ENCODE data around the gene RETREG3.
"Not testable (repeated sequence)": the region's sequence is repeated elsewhere in the genome, so short reads cannot be mapped to it uniquely, and the experiment has no call there.

Gene RETREG3

GRCh38 chr17:42571435-42572225 is 37.5 kb downstream of the RETREG3 start:
- DNase-seq (ENCODE audit: low spot score), result no peak

DNA sequence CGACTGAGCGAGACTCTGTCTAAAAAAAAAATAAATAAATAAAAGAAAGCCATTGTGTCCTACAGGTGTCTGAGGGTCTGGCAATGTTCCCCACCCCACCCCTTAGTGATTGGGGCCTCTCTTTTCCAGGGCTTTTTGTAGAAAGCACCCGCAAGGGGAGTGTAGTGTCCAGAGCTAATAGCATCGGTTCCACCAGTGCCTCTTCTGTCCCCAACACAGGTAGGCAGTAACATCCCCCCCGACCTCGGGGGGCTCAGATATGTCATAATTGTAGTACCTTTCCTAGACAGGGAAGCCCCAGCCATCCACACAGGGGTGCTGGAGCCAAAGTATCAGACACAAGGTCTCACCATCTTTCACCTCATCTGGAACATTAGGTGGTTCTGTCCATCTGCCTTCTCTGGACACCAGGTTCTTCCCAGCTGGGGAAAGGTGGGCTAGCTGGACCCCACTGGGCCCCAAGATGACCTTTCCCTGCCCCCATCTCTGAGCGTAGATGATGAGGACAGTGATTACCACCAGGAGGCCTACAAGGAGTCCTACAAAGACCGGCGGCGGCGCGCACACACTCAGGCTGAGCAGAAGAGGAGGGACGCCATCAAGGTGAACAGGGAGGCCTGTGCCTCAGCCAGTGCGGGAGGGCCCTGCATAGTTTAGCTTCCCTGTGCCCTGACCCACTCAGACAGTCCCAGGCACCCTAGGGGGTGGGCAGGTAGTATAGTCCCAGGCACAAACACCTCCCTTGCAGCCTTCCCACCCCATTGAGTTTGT is 40.6 kb downstream of the RETREG3 start:
- no peak for DNase-seq (ENCODE audit: low spot score)

- DNase-seq (ENCODE audit: low spot score), result peak; percentile 94
Observed at GRCh38 chr17:42566883-42567573, 42.1 kb downstream of the RETREG3 start, which contains the start of gene MLX. TSS of gene MLX (plus strand) at chr17:42567100. CDS start at chr17:42567125, 25 bp downstream.

DNA sequence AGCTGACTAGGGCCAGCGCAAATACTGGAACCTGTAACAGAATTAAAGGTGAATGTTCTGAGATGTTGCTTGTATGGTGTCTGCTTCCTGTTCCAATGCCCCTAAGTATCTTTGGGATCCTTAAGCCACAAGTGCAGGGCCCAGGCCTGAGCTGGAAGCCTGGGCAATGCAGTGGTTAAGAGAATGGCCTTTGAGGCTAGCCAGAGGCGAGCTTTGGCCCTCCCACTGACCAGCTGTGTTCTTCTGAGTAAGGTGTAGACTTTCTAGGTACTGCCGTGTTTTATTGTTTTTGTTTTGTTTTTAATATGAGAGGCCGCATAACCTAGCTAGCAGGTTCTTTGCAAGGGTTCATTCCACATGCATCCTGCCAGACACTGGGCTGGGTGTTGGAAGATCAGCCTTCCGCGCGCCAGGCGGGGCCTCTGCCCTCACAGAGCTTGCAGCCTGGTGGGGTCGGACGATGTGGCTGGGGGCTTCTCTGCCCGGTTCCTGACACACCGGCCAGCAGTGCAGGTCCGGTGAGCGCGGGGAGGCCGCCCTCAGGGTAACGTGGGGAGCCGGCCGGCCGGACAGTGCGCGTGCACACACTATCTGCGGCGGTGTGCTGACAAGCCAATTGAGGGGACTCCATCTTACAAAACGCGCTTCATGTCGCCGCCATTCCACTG is 42.8 kb downstream of the RETREG3 start:
- DNase-seq (ENCODE audit: low spot score), result no peak

DNA sequence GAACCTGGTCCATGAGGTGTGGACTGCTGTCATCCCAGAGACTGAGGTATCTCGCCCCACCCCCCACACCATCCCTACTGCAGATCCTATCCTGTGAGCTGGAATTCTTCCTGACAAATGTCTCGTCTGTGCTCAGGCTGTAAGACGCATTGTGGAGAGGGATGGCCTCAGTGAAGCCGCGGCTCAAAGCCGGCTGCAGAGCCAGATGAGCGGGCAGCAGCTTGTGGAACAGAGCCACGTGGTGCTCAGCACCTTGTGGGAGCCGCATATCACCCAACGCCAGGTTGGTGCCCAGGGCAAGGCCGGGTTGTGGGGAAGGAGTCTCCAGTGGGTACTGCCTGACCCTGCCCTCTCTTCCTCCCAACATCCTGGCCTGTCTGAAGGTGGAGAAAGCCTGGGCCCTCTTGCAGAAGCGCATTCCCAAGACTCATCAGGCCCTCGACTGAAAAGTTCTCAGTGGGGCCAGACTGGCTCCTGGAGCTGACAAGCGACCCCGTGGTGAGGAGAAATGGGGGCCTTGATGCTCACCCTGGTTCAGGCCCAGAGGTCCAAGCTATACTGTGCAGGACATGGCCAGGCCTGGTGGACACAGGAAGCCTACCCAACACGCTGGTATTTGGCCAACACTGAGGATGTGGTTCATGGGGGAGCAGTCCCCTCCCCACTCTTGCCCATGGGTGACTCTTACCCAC is 43.5 kb downstream of the RETREG3 start:
- DNase-seq (ENCODE audit: low spot score), result no peak

DNA sequence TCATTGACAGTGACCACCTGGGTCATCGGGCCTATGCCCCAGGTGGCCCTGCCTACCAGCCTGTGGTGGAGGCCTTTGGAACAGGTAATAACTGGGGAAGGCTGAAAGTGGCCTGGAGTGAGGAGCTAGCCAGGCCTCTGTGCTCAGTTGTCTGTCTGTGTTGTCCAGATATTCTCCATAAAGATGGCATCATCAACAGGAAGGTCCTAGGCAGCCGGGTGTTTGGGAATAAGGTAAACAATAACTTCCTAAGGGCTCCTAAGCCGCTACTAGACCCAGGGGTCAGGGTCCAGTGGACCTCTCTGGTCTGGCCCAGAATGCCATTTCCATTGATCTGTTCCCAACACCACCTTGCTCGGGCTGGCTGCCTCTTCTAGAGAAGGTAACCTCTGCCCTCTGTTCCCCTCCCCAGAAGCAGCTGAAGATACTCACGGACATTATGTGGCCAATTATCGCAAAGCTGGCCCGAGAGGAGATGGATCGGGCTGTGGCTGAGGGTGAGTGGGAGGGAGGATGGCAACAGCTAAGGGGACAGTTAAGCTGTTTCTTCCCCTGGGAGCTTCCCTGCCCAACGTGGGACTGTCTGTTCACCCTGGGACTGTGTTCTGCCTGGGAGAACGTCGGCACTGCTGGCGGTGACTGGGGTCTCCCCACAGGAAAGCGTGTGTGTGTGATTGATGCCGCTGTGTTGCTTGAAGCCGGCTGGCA is 44.2 kb downstream of the RETREG3 start:
- DNase-seq (ENCODE audit: low spot score), result no peak

DNA sequence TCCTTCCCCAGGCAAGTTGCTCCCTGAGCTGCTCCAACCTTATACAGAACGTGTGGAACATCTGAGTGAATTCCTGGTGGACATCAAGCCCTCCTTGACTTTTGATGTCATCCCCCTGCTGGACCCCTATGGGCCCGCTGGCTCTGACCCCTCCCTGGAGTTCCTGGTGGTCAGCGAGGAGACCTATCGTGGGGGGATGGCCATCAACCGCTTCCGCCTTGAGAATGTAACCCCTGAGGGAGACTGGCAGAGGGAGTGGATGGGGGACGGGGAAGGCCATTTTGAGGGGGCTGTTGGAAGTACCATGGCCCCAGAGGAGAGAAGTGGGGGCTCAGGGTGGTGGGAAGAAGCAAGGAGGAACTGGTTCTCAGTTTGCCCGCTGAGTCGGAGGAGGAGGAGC is 45.2 kb downstream of the RETREG3 start:
- no peak for DNase-seq (ENCODE audit: low spot score)

DNA sequence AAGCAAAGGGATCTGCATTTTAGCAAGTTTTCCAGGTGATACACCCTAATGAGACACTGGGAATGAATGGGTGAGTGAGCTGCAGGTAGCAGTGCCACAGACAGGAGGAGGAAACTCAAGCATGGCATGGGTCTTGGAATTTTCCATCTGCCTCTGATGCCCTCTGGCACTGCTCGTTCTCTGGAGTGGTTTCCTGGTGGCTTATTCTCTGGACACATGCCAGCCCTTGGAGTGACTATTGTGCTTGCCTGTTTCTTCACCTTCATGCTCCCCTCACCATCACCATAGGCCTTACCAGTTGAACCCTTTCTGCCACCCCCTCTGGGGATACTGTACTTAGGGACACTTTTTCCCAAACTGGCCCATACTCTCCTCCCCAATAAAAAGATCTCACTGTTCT is 45.6 kb downstream of the RETREG3 start:
- DNase-seq (ENCODE audit: low spot score), result no peak

DNA sequence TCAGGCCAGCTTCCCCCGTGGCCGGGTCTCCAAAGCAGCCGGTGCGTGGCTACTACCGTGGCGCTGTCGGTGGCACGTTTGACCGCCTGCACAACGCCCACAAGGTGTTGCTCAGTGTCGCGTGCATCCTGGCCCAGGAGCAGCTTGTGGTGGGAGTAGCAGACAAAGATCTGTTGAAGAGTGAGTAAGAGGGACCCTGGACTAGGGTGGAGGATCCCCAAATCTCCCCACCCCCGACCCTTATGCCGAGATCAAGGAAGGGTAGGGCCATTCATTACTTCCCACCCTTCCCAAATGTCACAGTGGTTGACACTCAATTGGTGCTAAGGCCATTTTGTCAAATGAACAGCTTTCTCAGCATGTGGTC is 46.0 kb downstream of the RETREG3 start:
- no peak for DNase-seq (ENCODE audit: low spot score)

DNA sequence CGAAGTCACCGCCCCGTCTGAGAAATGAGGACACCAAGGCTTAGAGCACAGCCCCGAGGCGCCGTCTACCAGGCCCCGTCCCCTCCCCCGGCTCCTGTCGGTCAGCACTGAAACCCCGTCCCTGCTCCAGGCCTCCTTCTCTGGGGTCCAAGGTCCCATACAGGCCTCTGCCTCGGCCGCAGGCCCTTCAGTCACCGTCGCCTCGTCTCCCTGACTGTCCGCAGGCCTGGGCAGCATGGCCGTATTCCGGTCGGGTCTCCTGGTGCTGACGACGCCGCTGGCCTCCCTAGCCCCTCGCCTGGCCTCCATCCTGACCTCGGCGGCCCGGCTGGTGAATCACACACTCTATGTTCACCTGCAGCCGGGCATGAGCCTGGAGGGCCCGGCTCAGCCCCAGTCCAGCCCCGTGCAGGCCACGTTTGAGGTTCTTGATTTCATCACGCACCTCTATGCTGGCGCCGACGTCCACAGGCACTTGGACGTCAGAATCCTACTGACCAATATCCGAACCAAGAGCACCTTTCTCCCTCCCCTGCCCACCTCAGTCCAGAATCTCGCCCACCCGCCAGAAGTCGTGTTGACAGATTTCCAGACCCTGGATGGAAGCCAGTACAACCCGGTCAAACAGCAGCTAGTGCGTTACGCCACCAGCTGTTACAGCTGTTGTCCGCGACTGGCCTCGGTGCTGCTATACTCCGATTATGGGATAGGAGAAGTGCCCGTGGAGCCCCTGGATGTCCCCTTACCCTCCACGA is 46.6 kb downstream of the RETREG3 start:
- DNase-seq (ENCODE audit: low spot score), result no peak

GRCh38 chr17:42561897-42562387 is 47.2 kb downstream of the RETREG3 start, which contains the start of gene COASY:
TSS of gene COASY (plus strand) at chr17:42562148. CDS start at chr17:42562623, 475 bp downstream.
- peak; percentile 99 for DNase-seq (ENCODE audit: low spot score)

- peak; percentile 53 for DNase-seq (ENCODE audit: low spot score)
Observed at GRCh38 chr17:42560246-42560645, 48.9 kb downstream of the RETREG3 start.

DNA sequence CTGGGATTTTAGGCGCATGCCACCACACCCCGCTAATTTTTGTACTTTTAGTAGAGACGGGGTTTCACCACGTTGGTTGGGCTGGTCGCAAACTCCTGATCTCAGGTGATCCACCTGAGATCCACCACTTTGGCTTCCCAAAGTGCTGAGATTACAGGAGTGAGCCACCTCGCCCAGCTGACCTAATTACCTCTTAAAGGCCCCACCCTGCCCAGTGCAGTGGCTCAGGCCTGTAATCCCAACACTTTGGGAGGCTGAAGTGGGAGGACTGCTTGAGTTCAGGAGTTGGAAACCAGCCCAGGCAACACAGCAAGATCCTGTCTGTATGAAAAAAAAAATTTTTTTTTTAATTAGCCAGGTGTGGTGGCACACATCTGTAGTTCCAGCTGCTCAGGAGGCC is 50.1 kb downstream of the RETREG3 start:
- DNase-seq (ENCODE audit: low spot score), result no peak

DNA sequence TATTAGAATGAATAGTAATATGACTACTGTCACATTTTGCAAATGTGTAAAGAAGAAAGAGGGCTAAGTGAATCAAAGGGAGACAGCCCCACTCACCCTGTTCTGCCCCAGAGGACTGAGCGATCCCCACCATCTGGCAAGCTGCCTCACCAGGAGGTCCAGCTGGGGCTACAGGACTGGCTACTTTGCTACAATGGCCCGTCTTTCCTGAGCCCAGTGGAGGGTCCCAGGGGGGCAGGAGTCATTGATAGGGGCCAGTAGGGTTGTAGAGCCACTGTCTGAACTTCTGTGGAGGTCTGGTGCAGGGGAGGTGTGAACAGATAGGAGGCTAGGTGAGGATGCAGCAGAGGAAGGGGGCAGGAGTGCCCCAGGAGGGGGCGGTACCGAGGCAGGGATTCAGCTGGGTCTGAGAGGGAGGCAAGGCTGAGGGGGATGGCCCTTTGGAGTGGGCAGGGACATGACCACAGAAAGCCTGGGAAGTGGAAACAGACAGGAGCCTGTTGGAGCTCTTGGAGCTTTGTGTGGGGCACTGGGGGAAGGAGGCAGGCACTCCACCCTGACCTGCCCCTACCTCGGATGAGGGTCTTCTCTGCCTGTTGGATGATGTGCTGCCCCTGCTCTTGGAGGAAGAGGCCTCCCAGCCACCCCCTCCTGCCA is 53.1 kb downstream of the RETREG3 start:
- DNase-seq (ENCODE audit: low spot score), result not testable (repeated sequence)

GRCh38 chr17:42555122-42555622 is 54.0 kb downstream of the RETREG3 start:
- no peak for DNase-seq (ENCODE audit: low spot score)

- peak; percentile 91 for DNase-seq (ENCODE audit: low spot score)
Observed at GRCh38 chr17:42554250-42555121, 54.7 kb downstream of the RETREG3 start.

- DNase-seq (ENCODE audit: low spot score), result no peak
Observed at GRCh38 chr17:42553866-42554249, 55.3 kb downstream of the RETREG3 start.

Data from SK-N-DZ (cell line).